ENCODE data around the gene FADS2.

DNA sequence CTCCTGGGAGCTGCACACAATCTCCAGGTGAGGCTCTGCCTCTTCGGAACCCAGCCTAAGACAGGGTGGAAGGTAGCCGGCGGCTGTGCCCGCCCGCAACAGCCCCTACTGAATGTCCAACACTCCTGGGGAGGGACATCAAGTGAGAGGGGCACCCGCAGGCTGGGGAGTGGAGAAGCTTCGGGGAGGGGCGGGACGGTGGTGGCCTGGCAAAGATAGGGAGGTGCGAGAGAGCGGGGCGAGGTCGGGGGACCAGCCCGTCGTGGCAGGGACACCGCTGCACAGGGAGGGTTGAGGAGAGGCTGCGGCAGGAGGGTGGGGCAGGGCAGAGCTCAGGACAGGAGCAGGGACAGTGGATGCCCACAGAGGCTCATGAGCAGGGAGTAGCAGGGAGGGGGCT is 72.2 kb downstream of the FADS2 start:
- TF ChIP-seq, protein P1, sequence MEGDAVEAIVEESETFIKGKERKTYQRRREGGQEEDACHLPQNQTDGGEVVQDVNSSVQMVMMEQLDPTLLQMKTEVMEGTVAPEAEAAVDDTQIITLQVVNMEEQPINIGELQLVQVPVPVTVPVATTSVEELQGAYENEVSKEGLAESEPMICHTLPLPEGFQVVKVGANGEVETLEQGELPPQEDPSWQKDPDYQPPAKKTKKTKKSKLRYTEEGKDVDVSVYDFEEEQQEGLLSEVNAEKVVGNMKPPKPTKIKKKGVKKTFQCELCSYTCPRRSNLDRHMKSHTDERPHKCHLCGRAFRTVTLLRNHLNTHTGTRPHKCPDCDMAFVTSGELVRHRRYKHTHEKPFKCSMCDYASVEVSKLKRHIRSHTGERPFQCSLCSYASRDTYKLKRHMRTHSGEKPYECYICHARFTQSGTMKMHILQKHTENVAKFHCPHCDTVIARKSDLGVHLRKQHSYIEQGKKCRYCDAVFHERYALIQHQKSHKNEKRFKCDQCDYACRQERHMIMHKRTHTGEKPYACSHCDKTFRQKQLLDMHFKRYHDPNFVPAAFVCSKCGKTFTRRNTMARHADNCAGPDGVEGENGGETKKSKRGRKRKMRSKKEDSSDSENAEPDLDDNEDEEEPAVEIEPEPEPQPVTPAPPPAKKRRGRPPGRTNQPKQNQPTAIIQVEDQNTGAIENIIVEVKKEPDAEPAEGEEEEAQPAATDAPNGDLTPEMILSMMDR (IDR thresholded peaks at IDR 0.05): no peak
- TF ChIP-seq POLR2A (IDR thresholded peaks at IDR 0.05): no peak
